ENCODE data around the gene LPIN3. TPM values are rescaled to one million over a fixed set of nuclear protein-coding genes. Genes with fewer than 3 reads are reported as not detected.

The LPIN3 gene
- total and polyA plus RNA-seq, 7 donors, result 0.57 to 3.0 (median 1.5) TPM

GRCh38 chr20:41373931-41374920, 33.6 kb downstream of the LPIN3 start:
- TF ChIP-seq CTCF (IDR thresholded peaks at IDR 0.05), result no peak
- Histone ChIP-seq H3K4me1 (no peaks in the 10 kb centered on the region), H3K27ac (no peak overlapping the region), H3K9me3 (no peaks in the 10 kb centered on the region), H3K36me3 (ENCODE audit: insufficient read depth in 1 of 2, low read depth in 1 of 2) (no peaks in the 10 kb centered on the region), H3K4me3 (no peak overlapping the region), H3K27me3 (ENCODE audit: insufficient read depth in 3 of 3, low read length in 2 of 3) (no peaks in the 10 kb centered on the region)
- WGBS, 3 donors, result 85 to 92% (median 85%) methylated on average over 9 of the region's 9 CpGs
- no peak for ATAC-seq
- intact Hi-C loops (cut with DNase I), result no loop called here
- no peak for DNase-seq

GRCh38 chr20:41375846-41376245, 35.2 kb downstream of the LPIN3 start:
- intact Hi-C loops (cut with DNase I), result no loop called here
- Histone ChIP-seq H3K27me3 (ENCODE audit: insufficient read depth in 3 of 3, low read length in 2 of 3) (no peaks in the 10 kb centered on the region), H3K4me3 (no peak overlapping the region), H3K36me3 (ENCODE audit: insufficient read depth in 1 of 2, low read depth in 1 of 2) (no peaks in the 10 kb centered on the region), H3K9me3 (no peaks in the 10 kb centered on the region), H3K4me1 (no peaks in the 10 kb centered on the region), H3K27ac (no peak overlapping the region)
- 90 to 94% (median 92%) methylated on average over 9 of the region's 9 CpGs for WGBS, 3 donors
- ATAC-seq (no peak), DNase-seq (no peak)
- no peak for TF ChIP-seq CTCF (IDR thresholded peaks at IDR 0.05)

GRCh38 chr20:41376349-41376748, 35.7 kb downstream of the LPIN3 start:
- intact Hi-C loops (cut with DNase I), result no loop called here
- TF ChIP-seq CTCF (IDR thresholded peaks at IDR 0.05), result no peak
- Histone ChIP-seq H3K9me3 (no peaks in the 10 kb centered on the region), H3K4me3 (no peak overlapping the region), H3K27me3 (ENCODE audit: insufficient read depth in 3 of 3, low read length in 2 of 3) (no peaks in the 10 kb centered on the region), H3K27ac (no peak overlapping the region), H3K4me1 (no peaks in the 10 kb centered on the region), H3K36me3 (ENCODE audit: insufficient read depth in 1 of 2, low read depth in 1 of 2) (no peaks in the 10 kb centered on the region)
- ATAC-seq (no peak), DNase-seq (no peak)
- 94% methylated on average over 5 of the region's 5 CpGs for WGBS, 3 donors

GRCh38 chr20:41377275-41377674, 36.7 kb downstream of the LPIN3 start:
- whole genome bisulfite sequencing, 3 donors, result 73 to 75% (median 75%) methylated on average over 6 of the region's 6 CpGs
- DNase-seq (no peak), ATAC-seq (no peak)
- Histone ChIP-seq H3K9me3 (no peaks in the 10 kb centered on the region), H3K4me1 (no peaks in the 10 kb centered on the region), H3K27ac (no peak overlapping the region), H3K27me3 (ENCODE audit: insufficient read depth in 3 of 3, low read length in 2 of 3) (no peaks in the 10 kb centered on the region), H3K4me3 (no peak overlapping the region), H3K36me3 (ENCODE audit: insufficient read depth in 1 of 2, low read depth in 1 of 2) (no peaks in the 10 kb centered on the region)
- intact Hi-C loops (cut with DNase I), result no loop called here
- no peak for TF ChIP-seq CTCF (IDR thresholded peaks at IDR 0.05)
